Measurements from ENCODE around the gene GLA. TPM values are rescaled to one million over a fixed set of nuclear protein-coding genes. Genes with fewer than 3 reads are reported as not detected.

The GLA gene
- total RNA-seq, 1 experiment from 2014 or later = 46.0 TPM

DNA sequence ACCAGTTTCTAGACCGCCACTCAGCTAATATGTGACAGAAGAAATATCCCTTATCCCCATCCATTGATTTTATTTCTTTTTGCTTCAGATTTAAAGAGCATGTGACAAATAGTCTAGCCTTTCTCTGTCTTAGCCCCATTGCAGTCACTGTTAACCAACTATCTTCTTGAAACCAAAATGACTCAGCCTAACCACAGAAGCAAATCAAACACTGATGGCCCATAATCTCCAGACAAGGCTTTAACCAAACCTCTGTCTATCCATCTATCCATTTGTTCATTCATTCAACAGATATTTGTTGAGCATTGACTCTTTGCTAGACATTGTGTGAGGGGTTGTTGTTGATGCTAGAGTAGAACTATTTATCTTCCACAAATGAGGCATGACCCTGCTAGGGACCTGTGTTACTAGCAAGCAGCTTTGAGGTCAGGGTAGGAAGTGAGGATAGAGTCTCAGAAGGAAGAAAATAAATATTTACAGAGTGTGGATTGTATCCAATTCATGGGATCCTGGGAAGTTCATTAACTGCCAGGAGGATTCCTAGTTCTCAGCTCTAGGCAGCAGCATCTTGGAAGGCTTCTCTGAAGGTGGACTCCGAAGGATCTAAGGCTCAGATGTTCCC, 22.8 kb upstream of the GLA start:
- no peak overlapping the region for H3K27ac Mint-ChIP-seq (ENCODE audit: unreplicated experiment)
- H3K4me3 Mint-ChIP-seq (ENCODE audit: unreplicated experiment) = no peak overlapping the region
- no TSS peak for BruUV-seq (replicated peaks)
- ChIA-PET POLR2A (no interaction called here), CTCF (no interaction called here)
- intact Hi-C loops (cut with micrococcal nuclease; ENCODE audit: unreplicated experiment) = no loop called here
- H3K27me3 Mint-ChIP-seq (ENCODE audit: insufficient read depth, unreplicated experiment) = no peaks in the 10 kb centered on the region
- H3K4me3 ChIP-seq (ENCODE audit: low read depth, low read length) = no peak overlapping the region
- no peaks in the 10 kb centered on the region for H3K9me3 ChIP-seq
- no peaks in the 10 kb centered on the region for H3K36me3 Mint-ChIP-seq (ENCODE audit: insufficient read depth, unreplicated experiment)
- H3K27me3 ChIP-seq (replicated peaks; ENCODE audit: control insufficient read depth, insufficient read depth, low read length) = no peaks in the 10 kb centered on the region
- no peaks in the 10 kb centered on the region for H3K36me3 ChIP-seq (ENCODE audit: control insufficient read depth, insufficient read depth, low read length)
- DNase-seq = no peak
- no peaks in the 10 kb centered on the region for H3K4me1 Mint-ChIP-seq (ENCODE audit: low read depth, unreplicated experiment)
- H3K4me1 ChIP-seq = no peaks in the 10 kb centered on the region
- TF ChIP-seq, protein P1, sequence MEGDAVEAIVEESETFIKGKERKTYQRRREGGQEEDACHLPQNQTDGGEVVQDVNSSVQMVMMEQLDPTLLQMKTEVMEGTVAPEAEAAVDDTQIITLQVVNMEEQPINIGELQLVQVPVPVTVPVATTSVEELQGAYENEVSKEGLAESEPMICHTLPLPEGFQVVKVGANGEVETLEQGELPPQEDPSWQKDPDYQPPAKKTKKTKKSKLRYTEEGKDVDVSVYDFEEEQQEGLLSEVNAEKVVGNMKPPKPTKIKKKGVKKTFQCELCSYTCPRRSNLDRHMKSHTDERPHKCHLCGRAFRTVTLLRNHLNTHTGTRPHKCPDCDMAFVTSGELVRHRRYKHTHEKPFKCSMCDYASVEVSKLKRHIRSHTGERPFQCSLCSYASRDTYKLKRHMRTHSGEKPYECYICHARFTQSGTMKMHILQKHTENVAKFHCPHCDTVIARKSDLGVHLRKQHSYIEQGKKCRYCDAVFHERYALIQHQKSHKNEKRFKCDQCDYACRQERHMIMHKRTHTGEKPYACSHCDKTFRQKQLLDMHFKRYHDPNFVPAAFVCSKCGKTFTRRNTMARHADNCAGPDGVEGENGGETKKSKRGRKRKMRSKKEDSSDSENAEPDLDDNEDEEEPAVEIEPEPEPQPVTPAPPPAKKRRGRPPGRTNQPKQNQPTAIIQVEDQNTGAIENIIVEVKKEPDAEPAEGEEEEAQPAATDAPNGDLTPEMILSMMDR (IDR thresholded peaks at IDR 0.05; ENCODE audit: insufficient read depth in 1 of 2, low read depth in 1 of 2, low read length in 1 of 2, severe bottlenecking in 1 of 2, unreplicated experiment in 1 of 2) = no peak
- H3K9me3 Mint-ChIP-seq (ENCODE audit: unreplicated experiment) = no peaks in the 10 kb centered on the region

DNA sequence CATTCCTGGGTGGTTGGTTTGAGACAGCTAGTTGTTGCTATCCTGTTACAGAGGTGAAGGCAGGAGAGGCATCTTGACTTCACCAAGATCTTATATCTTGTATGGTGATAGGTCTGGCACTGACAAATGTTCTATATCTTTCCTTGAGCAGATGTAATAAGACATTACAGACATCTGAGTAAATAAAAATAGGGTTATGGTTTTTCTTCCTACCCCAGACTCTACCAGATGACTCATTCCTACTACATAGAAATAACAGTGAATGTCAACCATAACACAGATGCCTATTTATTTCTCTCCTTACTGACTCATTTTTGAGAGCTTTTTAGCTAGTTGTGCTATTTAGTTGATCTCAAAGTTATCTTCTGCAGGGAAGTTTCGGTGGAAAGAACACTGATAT, 22.2 kb upstream of the GLA start:
- H3K27me3 ChIP-seq (replicated peaks; ENCODE audit: control insufficient read depth, insufficient read depth, low read length) = no peaks in the 10 kb centered on the region
- TF ChIP-seq, protein P1 (IDR thresholded peaks at IDR 0.05; ENCODE audit: insufficient read depth in 1 of 2, low read depth in 1 of 2, low read length in 1 of 2, severe bottlenecking in 1 of 2, unreplicated experiment in 1 of 2) = no peak
- H3K4me1 ChIP-seq = no peaks in the 10 kb centered on the region
- Mint-ChIP-seq H3K27me3 (ENCODE audit: insufficient read depth, unreplicated experiment) (no peaks in the 10 kb centered on the region), H3K9me3 (ENCODE audit: unreplicated experiment) (no peaks in the 10 kb centered on the region), H3K4me3 (ENCODE audit: unreplicated experiment) (no peak overlapping the region), H3K27ac (ENCODE audit: unreplicated experiment) (no peak overlapping the region), H3K4me1 (ENCODE audit: low read depth, unreplicated experiment) (no peaks in the 10 kb centered on the region), H3K36me3 (ENCODE audit: insufficient read depth, unreplicated experiment) (no peaks in the 10 kb centered on the region)
- intact Hi-C loops (cut with micrococcal nuclease; ENCODE audit: unreplicated experiment) = no loop called here
- ChIA-PET POLR2A (no interaction called here), CTCF (no interaction called here)
- no peaks in the 10 kb centered on the region for H3K9me3 ChIP-seq
- DNase-seq = no peak
- no peaks in the 10 kb centered on the region for H3K36me3 ChIP-seq (ENCODE audit: control insufficient read depth, insufficient read depth, low read length)
- no peak overlapping the region for H3K4me3 ChIP-seq (ENCODE audit: low read depth, low read length)
- BruUV-seq (replicated peaks) = no TSS peak

DNA sequence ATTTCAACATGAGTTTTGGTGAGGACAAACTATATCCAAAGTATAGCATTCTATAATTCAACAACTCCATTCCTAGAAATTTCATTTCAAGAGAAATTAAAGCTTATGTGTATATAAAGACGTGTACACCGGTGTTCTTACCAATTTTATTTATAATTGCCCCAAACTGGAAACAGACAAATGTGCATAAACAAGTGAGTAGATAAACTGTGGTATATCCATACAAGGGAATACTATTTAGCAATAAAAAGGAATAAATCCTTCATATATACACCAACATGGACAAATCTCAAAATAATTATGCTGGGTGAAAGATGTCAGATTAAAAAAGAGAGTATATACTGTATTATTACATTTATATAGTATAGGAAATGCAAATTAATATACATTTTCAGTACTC, 20.2 kb upstream of the GLA start:
- Histone ChIP-seq H3K27me3 (replicated peaks; ENCODE audit: control insufficient read depth, insufficient read depth, low read length) (no peaks in the 10 kb centered on the region), H3K9me3 (no peaks in the 10 kb centered on the region), H3K36me3 (ENCODE audit: control insufficient read depth, insufficient read depth, low read length) (no peaks in the 10 kb centered on the region), H3K4me3 (ENCODE audit: low read depth, low read length) (no peak overlapping the region), H3K4me1 (no peaks in the 10 kb centered on the region)
- no peak overlapping the region for H3K27ac Mint-ChIP-seq (ENCODE audit: unreplicated experiment)
- no peaks in the 10 kb centered on the region for H3K27me3 Mint-ChIP-seq (ENCODE audit: insufficient read depth, unreplicated experiment)
- no peak for DNase-seq
- H3K4me3 Mint-ChIP-seq (ENCODE audit: unreplicated experiment) = no peak overlapping the region
- no peaks in the 10 kb centered on the region for H3K4me1 Mint-ChIP-seq (ENCODE audit: low read depth, unreplicated experiment)
- intact Hi-C loops (cut with micrococcal nuclease; ENCODE audit: unreplicated experiment) = no loop called here
- ChIA-PET POLR2A (no interaction called here), CTCF (no interaction called here)
- H3K9me3 Mint-ChIP-seq (ENCODE audit: unreplicated experiment) = no peaks in the 10 kb centered on the region
- TF ChIP-seq, protein P1 (IDR thresholded peaks at IDR 0.05; ENCODE audit: insufficient read depth in 1 of 2, low read depth in 1 of 2, low read length in 1 of 2, severe bottlenecking in 1 of 2, unreplicated experiment in 1 of 2) = no peak
- H3K36me3 Mint-ChIP-seq (ENCODE audit: insufficient read depth, unreplicated experiment) = no peaks in the 10 kb centered on the region
- no TSS peak for BruUV-seq (replicated peaks)
